GM18502 (cell line): Measurements from ENCODE around the gene RPA4.
A peak's percentile ranks its signal among the peaks of the same experiment; 100 is the strongest.
"Not testable (repeated sequence)": the region's sequence is repeated elsewhere in the genome, so short reads cannot be mapped to it uniquely, and the experiment has no call there.

ENCODE experiments used
- ATAC-seq: cut with Tn5 transposase; IDR thresholded peaks from one replicate; pipeline ENCODE4 v1.9.1; 2021; ENCODE audit warnings: mild to moderate bottlenecking; ENCODE audit not compliant: unreplicated experiment, poor library complexity

RPA4 gene, protein sequence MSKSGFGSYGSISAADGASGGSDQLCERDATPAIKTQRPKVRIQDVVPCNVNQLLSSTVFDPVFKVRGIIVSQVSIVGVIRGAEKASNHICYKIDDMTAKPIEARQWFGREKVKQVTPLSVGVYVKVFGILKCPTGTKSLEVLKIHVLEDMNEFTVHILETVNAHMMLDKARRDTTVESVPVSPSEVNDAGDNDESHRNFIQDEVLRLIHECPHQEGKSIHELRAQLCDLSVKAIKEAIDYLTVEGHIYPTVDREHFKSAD

DNA sequence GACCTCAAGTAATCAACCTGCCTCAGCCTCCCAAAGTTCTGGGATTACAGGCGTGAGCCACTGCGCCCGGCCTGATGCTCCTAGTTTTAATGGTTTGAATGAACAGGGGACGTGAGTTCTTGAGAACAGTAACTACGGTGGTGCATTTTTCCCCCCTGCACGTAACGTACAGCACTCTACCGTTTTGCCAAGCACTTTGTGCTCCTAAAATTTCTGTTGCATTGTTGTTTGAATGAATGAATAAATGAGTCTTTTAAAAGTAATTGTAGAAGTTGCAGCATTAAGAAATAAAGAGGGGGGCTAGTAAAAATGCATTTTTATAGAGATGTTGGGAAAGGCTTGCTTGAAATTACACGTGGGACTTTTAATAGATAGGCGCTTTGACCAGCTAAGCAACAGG lies at the start of gene RPA4:
Gene RPA4 (plus strand): TSS at position 301 of the 400 bp plus-strand sequence. CDS start 403 bp downstream, outside the sequence.
- ATAC-seq = no peak

DNA sequence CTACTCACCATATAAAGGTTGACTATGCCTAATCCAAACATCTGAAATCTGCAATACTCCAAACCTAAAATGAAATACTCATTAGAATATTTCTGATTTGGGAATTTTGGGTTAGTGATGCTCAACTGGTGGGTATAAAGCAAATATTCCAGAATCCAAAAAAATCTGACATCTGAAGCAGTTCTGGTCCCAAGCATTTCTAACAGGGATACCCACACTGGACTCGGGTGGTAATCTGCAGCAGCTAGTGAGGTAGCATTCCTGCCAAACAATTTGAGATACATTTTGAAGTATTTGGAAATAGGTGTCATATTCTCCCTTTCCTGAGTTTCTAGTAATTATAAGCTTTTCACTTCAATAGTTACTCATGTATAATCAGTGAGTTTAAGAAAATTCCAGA lies 49.6 kb upstream of the RPA4 start:
- no peak for ATAC-seq

DNA sequence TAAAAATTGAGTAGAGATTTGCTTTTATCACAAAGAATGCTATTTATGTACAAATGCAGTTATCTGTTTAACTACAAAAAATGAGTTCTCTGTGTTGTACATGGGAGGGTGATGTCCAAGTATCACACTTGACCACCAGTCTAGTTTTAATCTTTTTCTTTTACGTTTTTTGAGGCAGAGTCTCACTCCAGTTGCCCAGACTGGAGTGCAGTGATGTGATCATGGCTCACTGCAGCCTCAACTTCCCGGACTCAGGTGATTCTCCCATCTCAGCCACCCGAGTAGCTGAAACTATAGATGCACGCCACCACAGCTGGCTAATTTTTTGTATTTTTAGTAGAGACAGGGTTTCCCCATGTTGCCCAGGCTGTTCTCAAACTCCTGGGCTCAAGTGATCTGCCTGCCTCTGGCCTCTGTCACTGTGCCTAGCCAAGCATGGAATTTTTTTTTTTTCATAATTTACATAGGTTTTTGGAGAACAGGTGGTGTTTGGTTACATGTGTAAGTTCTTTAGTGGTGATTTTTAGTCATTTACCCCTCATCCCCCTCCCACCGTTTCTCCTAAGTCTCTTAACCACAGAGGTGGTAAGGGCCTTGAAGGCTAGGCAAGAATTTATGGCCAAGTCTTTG lies 47.9 kb upstream of the RPA4 start:
- peak; percentile 80 for ATAC-seq

DNA sequence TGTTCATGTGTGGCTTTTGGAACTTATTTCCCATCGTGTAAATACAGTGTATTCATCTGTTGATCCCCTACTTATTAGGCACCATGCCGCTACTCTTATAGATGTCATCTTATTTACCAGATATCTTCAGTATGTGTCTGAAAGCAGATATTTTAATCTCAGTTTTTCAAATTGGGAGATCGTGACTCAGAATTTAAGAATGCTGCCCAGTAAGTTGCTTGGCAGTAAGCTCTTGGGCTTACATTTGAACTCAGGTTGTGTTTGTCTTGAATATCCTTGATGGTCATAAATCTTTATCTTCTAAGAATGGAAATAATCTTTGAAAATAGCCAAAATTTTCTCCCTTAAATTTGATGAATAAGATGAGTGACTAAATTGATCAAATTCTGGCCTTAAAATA lies 45.9 kb upstream of the RPA4 start:
- ATAC-seq = no peak

DNA sequence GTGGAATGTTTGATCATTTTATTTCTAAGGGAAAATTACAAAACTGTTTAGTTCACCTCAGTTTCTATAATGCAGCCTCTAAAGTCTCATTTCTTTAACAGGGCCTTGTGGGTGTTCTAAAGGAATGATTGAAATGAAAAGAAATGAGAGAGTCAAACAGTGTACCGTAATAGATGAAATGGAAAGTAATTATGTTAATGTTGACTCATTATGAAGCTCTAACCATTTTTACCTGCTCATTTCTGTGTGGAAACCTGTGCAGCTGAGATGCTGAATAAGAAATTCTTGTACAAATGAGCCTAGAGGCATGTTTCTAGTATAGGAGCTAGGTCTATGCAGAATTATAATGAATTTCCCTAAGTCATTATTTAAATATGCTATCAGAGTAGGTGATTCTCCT lies 45.2 kb upstream of the RPA4 start:
- ATAC-seq = no peak

DNA sequence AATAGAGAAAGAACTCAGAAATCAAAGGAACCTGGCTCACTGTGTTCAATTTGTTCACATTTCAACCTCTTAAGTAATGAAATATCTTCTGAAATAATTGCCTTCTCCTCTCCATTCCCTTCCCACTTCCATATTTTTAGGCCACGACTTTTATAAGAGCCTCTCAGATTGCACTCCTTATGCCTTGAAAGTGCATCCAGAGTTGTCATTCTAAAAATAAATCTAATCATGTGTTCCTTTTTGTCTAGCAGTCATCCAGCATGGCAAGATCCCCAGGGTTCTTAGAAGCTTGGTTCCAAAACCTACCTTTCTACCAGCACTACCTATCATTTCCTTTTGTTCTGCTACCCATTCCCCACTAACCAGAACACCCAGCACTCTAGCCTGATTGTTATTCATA lies 42.4 kb upstream of the RPA4 start:
- no peak for ATAC-seq

DNA sequence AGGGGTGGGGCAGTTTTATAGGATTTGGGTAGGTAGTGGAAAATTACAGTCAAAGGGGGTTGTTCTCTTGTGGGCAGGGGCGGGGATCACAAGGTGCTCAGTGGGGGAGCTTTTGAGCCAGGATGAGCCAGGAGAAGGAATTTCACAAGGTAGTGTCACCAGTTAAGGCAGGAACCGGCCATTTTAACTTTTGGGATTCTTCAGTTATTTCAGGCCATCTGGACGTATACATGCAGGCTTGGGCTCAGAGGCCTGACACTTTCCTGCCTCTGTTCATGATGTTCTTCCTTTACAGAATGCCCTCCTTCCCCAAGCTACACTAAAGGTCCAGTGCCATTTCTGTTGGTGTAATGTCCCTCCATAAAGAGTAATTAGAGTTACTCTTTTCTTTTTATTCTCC lies 41.8 kb upstream of the RPA4 start:
- ATAC-seq = not testable (repeated sequence)

DNA sequence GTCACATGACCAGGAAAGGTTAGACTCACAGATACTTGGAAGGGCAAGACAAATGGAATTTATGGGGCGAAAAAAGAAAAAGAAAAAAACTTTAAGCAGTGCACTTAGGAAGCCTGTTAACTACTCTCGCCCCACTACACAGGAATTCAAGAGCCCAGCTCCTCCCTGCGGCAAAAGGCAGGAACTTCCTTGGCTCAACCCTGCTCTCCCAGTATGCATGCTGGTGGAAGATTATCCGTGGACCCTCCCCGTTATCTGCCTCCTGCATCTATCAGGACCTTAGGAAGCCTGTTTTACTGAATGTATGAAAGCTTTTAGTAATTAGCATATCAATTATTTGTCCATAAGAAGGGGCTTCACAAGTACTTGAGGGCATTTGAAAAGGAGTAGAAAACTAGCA lies 40.1 kb upstream of the RPA4 start:
- ATAC-seq = no peak

DNA sequence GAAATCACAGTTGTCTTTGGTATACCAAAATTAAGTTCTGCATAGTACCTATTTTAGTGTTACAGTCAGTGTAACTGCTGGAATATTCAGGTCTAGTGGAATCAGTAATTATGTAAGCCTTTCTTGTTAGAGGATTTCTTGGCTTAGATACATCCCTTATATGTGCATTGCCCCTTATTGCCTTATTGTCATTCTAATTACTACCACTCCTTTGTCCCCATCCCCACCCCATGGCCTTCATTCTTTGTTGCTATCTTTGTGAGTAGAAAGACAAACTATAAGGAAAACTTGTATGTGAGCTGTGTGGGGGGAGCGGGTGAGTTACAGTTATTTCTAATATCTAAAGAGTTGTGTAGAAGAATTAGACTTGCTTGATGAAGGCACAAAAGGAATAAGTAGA lies 36.9 kb upstream of the RPA4 start:
- ATAC-seq = no peak

DNA sequence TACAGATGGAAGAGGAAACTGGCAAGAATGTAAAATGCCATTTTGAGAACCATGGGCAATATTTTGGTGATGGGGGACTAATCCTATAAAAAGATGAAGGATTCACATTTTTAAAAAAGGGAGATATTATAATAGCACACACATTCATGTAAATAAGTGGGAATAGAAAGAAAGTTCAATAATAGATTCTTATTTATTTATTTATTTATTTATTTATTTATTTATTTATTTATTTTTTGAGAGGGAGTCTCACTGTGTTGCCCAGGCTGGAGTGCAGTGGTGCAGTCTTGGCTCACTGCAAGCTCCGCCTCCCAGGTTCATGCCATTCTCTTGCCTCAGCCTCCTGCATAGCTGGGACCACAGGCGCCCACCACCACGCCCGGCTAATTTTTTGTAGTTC lies 24.3 kb upstream of the RPA4 start:
- not testable (repeated sequence) for ATAC-seq

DNA sequence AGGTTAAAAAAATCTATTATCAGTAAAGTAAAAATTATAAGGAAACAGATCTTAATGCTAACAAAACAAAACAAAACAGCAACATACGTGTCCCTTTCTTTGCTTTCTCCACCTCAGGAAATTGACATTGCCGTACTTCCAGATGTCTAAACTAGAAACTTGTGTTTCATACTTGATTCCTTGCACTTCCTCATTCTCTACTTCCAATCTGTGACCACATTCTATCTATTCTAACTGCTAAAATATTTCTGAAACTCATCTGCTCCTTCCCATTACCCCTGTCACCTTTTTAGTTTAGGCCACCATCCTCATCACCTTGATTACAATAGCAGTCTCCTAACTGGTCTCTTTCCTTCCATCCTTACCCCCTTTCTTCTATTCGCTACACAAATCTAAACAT lies 22.5 kb upstream of the RPA4 start:
- ATAC-seq = peak; percentile 70

DNA sequence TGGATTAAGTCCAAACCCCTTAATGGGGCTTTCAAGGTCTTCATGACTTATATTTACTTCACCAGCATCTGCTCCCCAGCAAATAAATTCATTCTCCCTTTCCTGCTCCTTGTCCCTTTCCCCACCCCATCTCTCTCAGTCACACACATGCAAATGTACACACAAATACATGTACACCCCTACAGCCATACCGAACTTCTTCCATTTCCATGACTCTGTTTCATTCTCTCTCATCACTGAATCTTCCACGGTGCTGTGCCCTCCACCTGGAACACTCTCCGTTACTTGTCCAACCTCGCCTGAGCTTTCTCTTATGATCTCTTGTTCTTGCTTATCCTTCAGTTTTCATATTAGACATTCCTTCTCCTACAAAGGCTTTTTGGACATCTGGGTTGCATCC lies 22.0 kb upstream of the RPA4 start:
- peak; percentile 62 for ATAC-seq

DNA sequence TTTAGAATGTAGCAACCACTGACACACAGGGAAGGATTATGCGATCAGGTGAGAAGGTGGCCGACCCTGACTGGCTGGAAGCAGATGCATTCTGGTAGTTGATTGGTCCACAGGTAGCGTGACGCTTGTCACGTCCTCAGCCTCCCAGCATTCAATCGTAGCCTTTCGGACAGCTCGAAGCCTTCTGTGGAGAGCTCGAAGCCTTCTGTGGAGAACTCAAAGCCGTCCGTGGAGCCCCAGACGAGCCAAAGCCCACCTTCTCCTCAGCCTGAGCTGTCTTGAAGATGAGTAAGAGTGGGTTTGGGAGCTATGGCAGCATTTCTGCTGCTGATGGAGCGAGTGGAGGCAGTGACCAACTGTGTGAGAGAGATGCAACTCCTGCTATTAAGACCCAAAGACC lies 319 bp downstream of the RPA4 start:
- no peak for ATAC-seq

DNA sequence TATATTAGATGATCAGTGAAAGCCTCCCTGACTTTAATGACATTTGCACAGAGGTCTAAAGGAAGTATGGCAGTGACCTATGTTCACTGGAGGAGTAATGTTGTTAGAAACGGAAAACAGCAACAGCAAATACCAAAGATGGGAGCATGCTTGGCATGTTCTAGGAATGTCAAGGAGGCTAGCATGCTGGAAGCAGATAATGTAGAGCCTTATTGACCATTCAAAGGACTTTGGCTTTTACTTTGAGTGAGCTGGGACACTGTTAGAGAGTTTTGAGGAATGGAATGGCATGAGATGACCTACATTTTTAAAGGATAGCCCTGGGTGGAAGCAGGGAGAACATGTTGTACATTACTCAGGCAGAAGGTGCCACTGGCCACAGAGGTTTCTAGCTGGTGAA lies 6.0 kb downstream of the RPA4 start:
- no peak for ATAC-seq

DNA sequence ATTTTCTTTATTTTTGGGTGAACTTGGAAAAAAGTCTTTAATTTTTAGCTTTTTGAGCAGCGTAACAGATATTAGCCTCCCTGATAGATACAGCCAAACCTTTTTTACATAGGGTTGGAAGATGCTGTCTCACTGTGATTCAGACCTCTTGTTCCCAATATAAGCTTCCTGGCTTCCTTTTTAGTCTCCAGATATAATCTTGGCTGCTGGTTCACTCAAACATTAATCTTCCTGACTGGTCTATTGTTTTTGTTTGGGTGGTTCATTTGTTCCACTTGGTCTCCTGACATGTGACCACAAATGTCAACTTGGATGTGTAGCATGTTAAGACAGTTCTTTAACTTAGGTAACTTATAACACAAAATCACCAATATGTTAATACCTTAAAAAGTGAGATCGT lies 23.0 kb downstream of the RPA4 start:
- ATAC-seq = no peak

DNA sequence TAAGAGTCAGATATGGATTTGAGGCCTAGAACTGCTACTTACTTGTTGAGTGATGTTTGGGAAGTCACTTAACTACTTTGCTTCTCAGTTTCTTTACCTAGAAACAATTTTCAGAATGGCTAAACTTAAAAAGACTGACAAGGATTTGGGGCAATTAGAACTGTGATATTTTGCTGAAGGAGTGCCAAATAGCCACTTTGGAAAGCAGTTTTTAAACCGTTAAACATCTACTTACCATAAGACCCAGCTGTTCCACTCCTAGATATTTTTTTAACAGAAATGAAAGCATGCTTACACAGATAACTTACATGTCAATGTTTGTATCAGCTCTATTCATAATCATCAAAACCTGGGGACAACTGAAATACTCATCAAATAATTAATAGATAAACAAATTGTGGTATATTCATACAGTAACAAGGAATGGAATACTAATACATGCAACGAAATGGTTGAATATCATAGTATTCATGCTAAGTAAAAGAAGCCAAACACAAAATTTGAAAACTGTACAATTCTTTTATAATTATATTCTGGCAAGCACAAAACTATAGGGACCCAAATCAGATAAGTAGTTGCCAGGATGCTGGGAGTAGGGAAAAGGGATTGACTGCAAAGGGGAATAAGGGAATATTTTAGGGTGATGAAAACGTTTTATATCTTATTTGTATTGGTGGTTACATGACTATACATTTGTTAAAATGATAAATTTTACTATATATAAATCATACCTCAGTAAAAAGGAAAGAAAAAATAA lies 24.0 kb downstream of the RPA4 start:
- no peak for ATAC-seq

DNA sequence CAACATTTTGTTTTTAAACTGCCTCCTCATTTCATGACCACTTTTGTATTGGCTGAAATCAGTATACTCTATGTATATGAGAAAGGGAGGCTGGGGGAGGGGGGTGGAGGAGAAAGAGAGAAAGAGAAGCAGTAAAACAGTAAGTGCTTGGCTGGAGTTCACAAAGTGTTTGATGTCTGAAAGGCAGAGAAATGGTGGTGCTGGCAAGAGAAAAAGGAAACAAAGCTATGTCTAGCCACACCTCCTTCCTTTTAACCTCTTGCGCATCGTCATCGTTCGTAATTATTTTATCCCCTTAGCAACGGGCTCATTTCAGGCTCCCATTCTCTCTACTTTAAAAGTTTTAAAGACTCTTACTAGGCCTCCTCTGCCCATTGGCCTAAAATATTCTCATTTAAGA lies 25.6 kb downstream of the RPA4 start:
- no peak for ATAC-seq

DNA sequence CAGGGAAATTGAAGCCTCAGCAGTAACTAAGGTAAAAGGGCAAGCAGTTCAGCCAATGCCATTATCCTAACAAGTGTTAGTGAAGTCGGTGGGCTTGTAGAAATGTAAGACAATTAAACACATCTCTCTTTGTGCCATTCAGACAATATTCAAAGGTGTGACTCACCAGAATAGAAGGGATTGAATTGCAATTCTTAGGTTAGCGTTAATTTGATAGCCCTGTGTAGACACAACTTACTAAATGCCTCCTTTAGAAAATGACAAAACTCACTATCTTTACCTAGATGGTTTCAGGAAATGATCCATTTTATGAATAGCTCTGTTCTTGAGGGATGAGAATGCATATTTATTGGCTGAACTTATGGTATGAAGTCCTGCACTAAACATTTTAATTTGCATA lies 35.2 kb downstream of the RPA4 start:
- no peak for ATAC-seq

DNA sequence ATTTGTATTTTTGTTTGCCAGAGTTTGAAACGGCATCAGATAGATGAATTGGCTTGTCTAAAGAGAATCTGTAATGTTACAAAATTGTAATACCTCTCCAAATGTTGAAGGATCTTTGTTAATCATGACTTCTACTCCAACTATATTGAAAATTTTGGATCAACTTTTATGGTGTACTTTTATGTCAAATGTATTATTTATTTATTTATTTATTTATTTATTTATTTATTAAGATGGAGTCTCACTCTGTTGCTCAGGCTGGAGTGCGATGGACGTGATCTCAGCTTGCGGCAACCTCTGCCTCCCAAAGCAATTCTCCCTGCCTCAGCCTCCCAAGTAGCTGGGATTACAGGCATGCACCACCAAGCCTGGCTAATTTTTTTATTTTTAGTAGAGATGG lies 36.0 kb downstream of the RPA4 start:
- no peak for ATAC-seq

DNA sequence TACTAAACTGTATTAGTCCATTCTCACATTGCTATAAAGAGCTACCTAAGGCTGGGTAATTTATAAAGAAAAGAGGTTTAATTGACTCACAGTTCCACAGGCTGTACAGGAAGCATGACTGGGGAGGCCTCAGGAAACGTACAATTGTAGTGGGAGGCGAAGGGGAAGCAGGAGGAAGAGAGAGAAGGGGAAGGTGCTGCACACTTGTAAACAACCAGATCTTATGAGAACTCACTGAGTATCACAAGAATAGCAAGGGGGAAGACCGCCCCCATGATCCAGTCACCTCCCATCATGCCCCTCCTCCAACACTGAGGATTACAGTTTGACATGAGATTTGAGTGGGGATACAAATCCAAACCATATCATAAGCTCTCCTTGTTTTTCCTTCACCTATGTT lies 40.9 kb downstream of the RPA4 start:
- no peak for ATAC-seq

DNA sequence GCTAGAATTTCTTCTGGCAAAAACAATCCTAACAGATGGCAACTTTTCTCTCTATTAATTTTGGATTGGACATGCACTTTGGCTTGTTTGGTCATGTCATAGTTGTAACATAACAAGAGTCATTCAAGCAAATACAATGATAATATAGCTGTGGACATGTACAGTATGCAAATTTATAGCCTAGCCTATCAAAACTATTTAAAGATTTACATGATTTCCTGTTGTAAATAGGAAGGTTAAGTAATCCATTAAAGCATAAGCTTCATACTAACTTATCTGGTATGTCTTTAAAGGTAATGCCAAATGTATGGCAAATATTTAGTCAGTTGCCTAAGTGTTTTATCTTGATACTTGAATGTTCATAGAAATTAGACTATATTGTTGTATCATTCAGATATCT lies 45.3 kb downstream of the RPA4 start:
- no peak for ATAC-seq
